ENCODE measurements around the gene CYP2D6.
"Not testable (repeated sequence)": the region's sequence is repeated elsewhere in the genome, so short reads cannot be mapped to it uniquely, and the experiment has no call there.

The CYP2D6 gene

GRCh38 chr22:42134100-42135020 lies 3.8 kb upstream of the CYP2D6 start:
- no peak for DNase-seq (ENCODE audit: low read depth in 2 of 2)

DNA sequence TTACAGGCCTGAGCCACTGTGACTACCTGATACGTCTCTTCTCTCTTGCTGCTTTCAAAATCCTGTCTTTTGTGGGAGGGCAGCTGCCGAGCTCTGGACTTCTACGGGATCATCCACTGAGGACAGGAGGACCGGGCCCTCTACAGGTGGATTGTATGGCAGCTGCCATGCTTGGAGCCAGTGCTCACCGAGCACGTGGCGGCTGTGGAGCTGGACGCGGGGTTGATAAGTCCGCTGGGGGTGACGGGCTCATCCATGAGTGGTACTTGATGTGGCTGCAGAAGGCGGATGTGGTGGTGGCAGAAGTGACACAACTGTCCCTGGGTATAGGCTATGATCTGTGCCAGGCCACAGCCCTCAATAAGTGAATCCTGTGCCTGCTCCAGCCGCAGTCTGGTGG lies 1.8 kb upstream of the CYP2D6 start:
- no peak for DNase-seq (ENCODE audit: low read depth in 2 of 2)

GRCh38 chr22:42131562-42131961 lies 952 bp upstream of the CYP2D6 start:
- DNase-seq (ENCODE audit: low read depth in 2 of 2) = no peak

DNA sequence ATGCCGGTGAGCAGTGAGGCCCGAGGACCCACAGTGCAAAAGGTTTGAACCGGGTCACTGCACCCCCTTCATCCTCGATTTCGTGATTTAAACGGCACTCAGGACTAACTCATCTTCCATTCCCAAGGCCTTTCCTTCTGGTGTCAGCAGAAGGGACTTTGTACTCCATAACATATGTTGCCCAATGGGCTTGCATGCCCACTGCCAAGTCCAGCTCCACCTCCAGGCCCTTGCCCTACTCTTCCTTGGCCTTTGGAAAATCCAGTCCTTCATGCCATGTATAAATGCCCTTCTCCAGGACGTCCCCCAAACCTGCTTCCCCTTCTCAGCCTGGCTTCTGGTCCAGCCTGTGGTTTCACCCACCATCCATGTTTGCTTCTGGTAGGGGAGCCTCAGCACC lies 428 bp downstream of the CYP2D6 start:
- not testable (repeated sequence) for DNase-seq (ENCODE audit: low read depth in 2 of 2)

- peak in 1 of 2 donors; percentile 8 for DNase-seq (ENCODE audit: low read depth in 2 of 2)
These were observed 1.6 kb downstream of the CYP2D6 start for GRCh38 chr22:42128776-42129694.

DNA sequence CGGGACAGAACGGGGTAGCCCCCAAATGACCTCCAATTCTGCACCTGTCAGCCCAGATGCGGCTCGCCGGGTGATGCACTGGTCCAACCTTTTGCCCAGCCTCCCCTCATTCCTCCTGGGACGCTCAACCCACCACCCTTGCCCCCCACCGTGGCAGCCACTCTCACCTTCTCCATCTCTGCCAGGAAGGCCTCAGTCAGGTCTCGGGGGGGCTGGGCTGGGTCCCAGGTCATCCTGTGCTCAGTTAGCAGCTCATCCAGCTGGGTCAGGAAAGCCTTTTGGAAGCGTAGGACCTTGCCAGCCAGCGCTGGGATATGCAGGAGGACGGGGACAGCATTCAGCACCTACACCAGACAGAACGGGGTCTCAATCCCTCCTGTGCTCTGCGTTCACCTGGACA lies 2.6 kb downstream of the CYP2D6 start:
- not testable (repeated sequence) for DNase-seq (ENCODE audit: low read depth in 2 of 2)

DNA sequence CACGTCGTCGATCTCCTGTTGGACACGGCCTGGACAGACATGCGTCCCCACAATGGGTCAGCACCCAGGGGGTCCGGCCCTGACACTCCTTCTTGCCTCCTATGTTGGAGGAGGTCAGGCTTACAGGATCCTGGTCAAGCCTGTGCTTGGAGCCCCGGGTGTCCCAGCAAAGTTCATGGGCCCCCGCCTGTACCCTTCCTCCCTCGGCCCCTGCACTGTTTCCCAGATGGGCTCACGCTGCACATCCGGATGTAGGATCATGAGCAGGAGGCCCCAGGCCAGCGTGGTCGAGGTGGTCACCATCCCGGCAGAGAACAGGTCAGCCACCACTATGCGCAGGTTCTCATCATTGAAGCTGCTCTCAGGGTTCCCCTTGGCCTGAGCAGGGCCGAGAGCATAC lies 3.0 kb downstream of the CYP2D6 start:
- DNase-seq (ENCODE audit: low read depth in 2 of 2) = no peak

GRCh38 chr22:42123529-42123928 lies 7.1 kb downstream of the CYP2D6 start:
- not testable (repeated sequence) for DNase-seq (ENCODE audit: low read depth in 2 of 2)

GRCh38 chr22:42120231-42121021 lies 10.2 kb downstream of the CYP2D6 start:
- DNase-seq (ENCODE audit: low read depth in 2 of 2) = not testable (repeated sequence)

DNA sequence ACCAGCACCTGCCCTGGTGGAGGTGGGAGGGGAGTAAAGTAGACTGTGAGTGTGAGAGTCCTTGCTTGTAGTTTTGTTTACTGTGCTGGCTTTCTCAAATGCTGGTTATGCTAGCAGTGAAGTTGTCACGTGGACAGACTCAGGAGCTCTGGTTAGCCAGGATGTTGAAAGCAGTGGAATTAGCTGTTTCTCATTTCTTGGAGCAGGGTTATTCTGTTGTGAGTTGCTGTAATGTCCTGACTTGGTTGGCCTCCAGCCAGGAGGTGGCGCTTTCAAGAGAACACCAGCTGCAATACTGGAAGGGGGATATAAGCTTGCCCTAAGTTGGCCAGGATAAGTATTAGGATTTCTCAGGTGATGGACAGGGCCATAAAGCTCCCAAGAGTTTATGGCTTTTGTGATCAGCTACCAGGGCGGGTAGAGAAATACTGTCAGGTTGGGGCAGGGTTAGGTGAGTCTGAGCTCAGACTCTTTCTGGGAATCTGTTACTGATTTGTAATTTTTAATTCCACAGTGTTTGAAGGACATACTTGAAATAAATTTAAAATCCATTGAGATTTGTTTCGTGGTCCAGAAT lies 13.7 kb downstream of the CYP2D6 start:
- no peak for DNase-seq (ENCODE audit: low read depth in 2 of 2)

GRCh38 chr22:42115420-42115830 lies 15.2 kb downstream of the CYP2D6 start:
- DNase-seq (ENCODE audit: low read depth in 2 of 2) = not testable (repeated sequence)

DNA sequence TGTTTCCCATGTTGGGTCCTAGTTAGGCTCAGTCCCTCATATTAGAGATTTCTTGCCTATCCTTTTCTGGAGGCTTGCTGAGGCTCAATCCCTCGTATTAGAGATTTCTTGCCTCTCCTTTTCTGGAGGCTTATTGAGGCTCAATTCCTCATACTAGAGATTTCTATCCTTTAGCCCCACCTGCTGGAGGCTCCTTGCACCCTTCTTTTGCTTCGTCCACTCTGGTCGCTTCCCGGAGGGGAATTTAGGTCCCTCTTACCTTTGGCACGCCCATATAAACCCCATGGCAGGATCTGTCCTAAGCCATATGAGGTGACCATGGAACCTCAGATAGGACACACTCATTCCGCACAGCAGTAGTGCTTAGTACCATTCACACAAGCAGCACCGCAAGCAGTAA lies 15.9 kb downstream of the CYP2D6 start:
- no peak for DNase-seq (ENCODE audit: low read depth in 2 of 2)

DNA sequence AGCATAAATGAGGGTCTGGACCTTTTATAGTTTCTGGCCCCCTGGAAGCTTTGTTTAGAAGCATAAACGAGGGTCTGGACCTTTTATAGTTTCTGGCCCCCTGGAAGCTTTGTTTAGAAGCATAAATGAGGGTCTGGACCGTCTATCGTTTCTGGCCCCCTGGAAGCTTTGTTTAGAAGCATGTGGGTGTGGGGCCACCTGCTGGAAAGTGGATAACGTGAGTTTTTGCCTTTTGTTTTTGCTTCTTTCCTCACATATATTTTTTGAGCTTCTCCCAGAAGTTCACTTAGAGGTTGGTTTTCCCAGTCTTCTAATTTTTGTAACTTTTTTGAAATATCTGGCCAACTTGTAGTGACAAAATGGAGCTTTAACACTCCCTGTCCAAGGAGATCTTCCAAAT lies 17.8 kb downstream of the CYP2D6 start:
- not testable (repeated sequence) for DNase-seq (ENCODE audit: low read depth in 2 of 2)

GRCh38 chr22:42111798-42112197 lies 18.8 kb downstream of the CYP2D6 start:
- no peak for DNase-seq (ENCODE audit: low read depth in 2 of 2)

- DNase-seq (ENCODE audit: low read depth in 2 of 2) = no peak
These were observed 21.8 kb downstream of the CYP2D6 start for GRCh38 chr22:42108848-42109247.

GRCh38 chr22:42104332-42104860 lies 26.2 kb downstream of the CYP2D6 start:
- not testable (repeated sequence) for DNase-seq (ENCODE audit: low read depth in 2 of 2)

- DNase-seq (ENCODE audit: low read depth in 2 of 2) = no peak
These were observed 29.4 kb downstream of the CYP2D6 start for GRCh38 chr22:42101199-42101598.

GRCh38 chr22:42091455-42091782 lies 39.2 kb downstream of the CYP2D6 start:
- DNase-seq (ENCODE audit: low read depth in 2 of 2) = no peak

DNA sequence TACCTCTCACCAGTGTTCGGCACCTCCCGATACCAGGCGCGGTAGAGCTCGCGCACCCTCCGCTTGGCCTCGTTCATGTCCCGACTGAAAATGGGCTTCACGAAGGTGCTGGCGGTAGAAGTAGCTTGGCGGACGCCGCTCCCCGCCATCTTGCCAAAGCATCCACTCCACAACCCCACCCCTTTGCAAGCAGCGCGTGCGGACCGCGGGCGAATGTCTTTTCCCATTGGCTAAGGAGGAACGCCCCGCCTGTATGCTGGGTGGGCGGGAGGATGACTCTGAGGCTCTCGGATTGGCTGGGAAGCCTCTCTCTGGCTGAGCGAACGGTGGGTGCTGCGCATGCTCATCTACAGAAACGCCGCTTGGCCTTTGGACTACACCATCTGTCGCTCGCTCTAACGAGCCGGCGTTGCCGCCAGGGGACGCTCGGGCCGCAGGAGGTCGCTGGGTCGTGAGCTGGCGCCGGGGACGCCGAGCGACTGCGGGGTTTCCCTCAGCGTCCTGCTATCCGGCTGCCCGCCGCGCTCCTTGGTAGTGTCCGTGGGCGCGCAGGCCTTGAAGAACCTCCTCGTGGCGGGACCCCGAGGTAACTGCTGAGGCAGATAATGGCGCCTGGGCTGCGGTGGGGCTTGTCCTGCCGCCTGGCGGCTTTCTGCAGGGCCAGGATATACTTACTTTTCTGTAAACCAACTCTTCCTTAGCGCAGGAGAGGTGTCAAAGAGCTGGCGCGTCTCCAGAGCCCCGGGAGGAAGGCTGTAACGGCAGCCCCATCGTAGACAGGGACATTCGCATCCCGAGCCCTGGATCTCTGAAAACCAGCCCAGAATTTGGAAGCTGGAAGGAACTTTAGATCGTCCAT lies 39.8 kb downstream of the CYP2D6 start, which contains the start of gene NDUFA6:
Gene NDUFA6, minus strand, starts transcription at position 177 of the 859 bp plus-strand sequence. Its CDS starts 28 bp downstream, at position 149.
- peak; percentile 95 to 96 for DNase-seq (ENCODE audit: low read depth in 2 of 2)

DNA sequence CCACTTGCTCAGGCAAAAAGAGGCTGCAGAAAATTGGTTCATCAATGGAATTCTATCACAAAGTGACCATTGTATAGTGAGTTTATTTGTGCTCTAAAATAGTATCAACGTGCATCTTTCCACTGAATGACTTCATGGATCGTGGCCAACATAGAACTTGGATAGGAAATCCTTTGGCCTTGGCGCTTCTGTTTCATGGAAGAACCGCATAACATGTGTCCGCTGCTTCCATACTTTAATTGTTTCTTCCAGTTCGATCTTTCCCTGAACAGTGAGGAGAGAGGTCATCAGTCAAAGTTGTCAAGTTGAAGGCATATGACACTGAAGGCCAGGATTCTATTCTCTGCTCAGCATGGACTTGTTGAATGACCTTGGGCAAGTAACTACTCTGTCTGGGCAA lies 44.6 kb downstream of the CYP2D6 start:
- no peak for DNase-seq (ENCODE audit: low read depth in 2 of 2)
